Measurements from ENCODE around the gene DBI. TPM values are rescaled to one million over a fixed set of nuclear protein-coding genes. Genes with fewer than 3 reads are reported as not detected.

The DBI gene
- total RNA-seq, 2 donors from 2014 or later, result 145 to 324 TPM

- H3K36me3 ChIP-seq, result no peaks in the 10 kb centered on the region
- intact Hi-C loops (cut with DNase I), result no loop called here
- no peaks in the 10 kb centered on the region for H3K9me3 ChIP-seq
- H3K4me1 ChIP-seq (replicated peaks), result no peaks in the 10 kb centered on the region
- no peak overlapping the region for H3K4me3 ChIP-seq
- 90% methylated on average over 6 of the region's 6 CpGs for WGBS
- DNase-seq (ENCODE audit: low spot score), result no peak
- H3K27me3 ChIP-seq (replicated peaks; ENCODE audit: insufficient read depth), result no peaks in the 10 kb centered on the region
- TF ChIP-seq CTCF (IDR thresholded peaks at IDR 0.05), result no peak
- no peak for TF ChIP-seq POLR2AphosphoS5 (IDR thresholded peaks at IDR 0.05)
- no peak for TF ChIP-seq POLR2A (IDR thresholded peaks at IDR 0.05)
- no peak overlapping the region for H3K27ac ChIP-seq
Observed at GRCh38 chr2:119359774-119360173, 7.0 kb upstream of the DBI start.

GRCh38 chr2:119360423-119360966 is 6.3 kb upstream of the DBI start:
- intact Hi-C loops (cut with DNase I), result no loop called here
- no peaks in the 10 kb centered on the region for H3K9me3 ChIP-seq
- H3K27ac ChIP-seq, result no peak overlapping the region

GRCh38 chr2:119364798-119365197 is 2.0 kb upstream of the DBI start:
- H3K27ac ChIP-seq, result peak overlapping the region; percentile 40 to 94
- TF ChIP-seq POLR2AphosphoS5 (IDR thresholded peaks at IDR 0.05), result no peak
- H3K4me3 ChIP-seq, result no peak overlapping the region
- H3K9me3 ChIP-seq, result no peaks in the 10 kb centered on the region
- intact Hi-C loops (cut with DNase I), result no loop called here
- no peaks in the 10 kb centered on the region for H3K27me3 ChIP-seq (replicated peaks; ENCODE audit: insufficient read depth)
- no peak for DNase-seq (ENCODE audit: low spot score)
- H3K36me3 ChIP-seq, result no peaks in the 10 kb centered on the region
- WGBS, result 85% methylated on average over 6 of the region's 6 CpGs
- H3K4me1 ChIP-seq (replicated peaks), result peaks cover 4% of the 10 kb centered on the region

More at GRCh38 chr2:119360423-119360966, 6.3 kb upstream of the DBI start:
- Histone ChIP-seq H3K36me3 (no peaks in the 10 kb centered on the region), H3K4me1 (replicated peaks) (no peaks in the 10 kb centered on the region), H3K27me3 (replicated peaks; ENCODE audit: insufficient read depth) (no peaks in the 10 kb centered on the region), H3K4me3 (no peak overlapping the region)
- DNase-seq (ENCODE audit: low spot score), result no peak
- TF ChIP-seq CTCF (IDR thresholded peaks at IDR 0.05) (no peak), POLR2A (IDR thresholded peaks at IDR 0.05) (no peak), POLR2AphosphoS5 (IDR thresholded peaks at IDR 0.05) (no peak)
- 91% methylated on average over 2 of the region's 2 CpGs for WGBS

GRCh38 chr2:119365436-119365835 is 1.3 kb upstream of the DBI start:
- Histone ChIP-seq H3K27me3 (replicated peaks; ENCODE audit: insufficient read depth) (no peaks in the 10 kb centered on the region), H3K4me1 (replicated peaks) (peaks cover 6% of the 10 kb centered on the region), H3K27ac (peak overlapping the region; percentile 92 to 94), H3K36me3 (no peaks in the 10 kb centered on the region), H3K4me3 (peak overlapping the region; percentile 55 to 72), H3K9me3 (no peaks in the 10 kb centered on the region)
- WGBS, result 34% methylated on average over 6 of the region's 6 CpGs
- no peak for DNase-seq (ENCODE audit: low spot score)
- intact Hi-C loops (cut with DNase I), result no loop called here
- TF ChIP-seq POLR2A (IDR thresholded peaks at IDR 0.05), result no peak
- TF ChIP-seq POLR2AphosphoS5 (IDR thresholded peaks at IDR 0.05), result no peak
- no peak for TF ChIP-seq CTCF (IDR thresholded peaks at IDR 0.05)

- TF ChIP-seq CTCF (IDR thresholded peaks at IDR 0.05) (peak in 1 of 4 experiments; percentile 11), POLR2AphosphoS5 (IDR thresholded peaks at IDR 0.05) (peak; percentile 80), POLR2A (IDR thresholded peaks at IDR 0.05) (no peak)
- Histone ChIP-seq H3K27me3 (replicated peaks; ENCODE audit: insufficient read depth) (no peaks in the 10 kb centered on the region), H3K4me1 (replicated peaks) (peaks cover 9% of the 10 kb centered on the region), H3K27ac (peak overlapping the region; percentile 92 to 94), H3K4me3 (peak overlapping the region; percentile 55 to 72), H3K9me3 (no peaks in the 10 kb centered on the region), H3K36me3 (peaks cover 0 to 8% of the 10 kb centered on the region in 2 donors)
- peak; percentile 86 for DNase-seq (ENCODE audit: low spot score)
- under 1% methylated on average over 17 of the region's 17 CpGs for WGBS
- intact Hi-C loops (cut with DNase I), result no loop called here
Observed at GRCh38 chr2:119366161-119366648, 572 bp upstream of the DBI start.

Data from prostate gland (tissue), 2 donors.